ENCODE data around the gene ELOVL1. TPM values are rescaled to one million over a fixed set of nuclear protein-coding genes. Genes with fewer than 3 reads are reported as not detected.

Gene ELOVL1
- total and polyA plus RNA-seq, 2 experiments from 2014 or later: 16.7 to 23.3 TPM

GRCh38 chr1:43325381-43325780 lies 42.4 kb downstream of the ELOVL1 start (continued):
- TF ChIP-seq, protein P1, sequence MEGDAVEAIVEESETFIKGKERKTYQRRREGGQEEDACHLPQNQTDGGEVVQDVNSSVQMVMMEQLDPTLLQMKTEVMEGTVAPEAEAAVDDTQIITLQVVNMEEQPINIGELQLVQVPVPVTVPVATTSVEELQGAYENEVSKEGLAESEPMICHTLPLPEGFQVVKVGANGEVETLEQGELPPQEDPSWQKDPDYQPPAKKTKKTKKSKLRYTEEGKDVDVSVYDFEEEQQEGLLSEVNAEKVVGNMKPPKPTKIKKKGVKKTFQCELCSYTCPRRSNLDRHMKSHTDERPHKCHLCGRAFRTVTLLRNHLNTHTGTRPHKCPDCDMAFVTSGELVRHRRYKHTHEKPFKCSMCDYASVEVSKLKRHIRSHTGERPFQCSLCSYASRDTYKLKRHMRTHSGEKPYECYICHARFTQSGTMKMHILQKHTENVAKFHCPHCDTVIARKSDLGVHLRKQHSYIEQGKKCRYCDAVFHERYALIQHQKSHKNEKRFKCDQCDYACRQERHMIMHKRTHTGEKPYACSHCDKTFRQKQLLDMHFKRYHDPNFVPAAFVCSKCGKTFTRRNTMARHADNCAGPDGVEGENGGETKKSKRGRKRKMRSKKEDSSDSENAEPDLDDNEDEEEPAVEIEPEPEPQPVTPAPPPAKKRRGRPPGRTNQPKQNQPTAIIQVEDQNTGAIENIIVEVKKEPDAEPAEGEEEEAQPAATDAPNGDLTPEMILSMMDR (conservative IDR thresholded peaks at IDR 0.05; ENCODE audit: low read depth in 2 of 2): no peak
- TF ChIP-seq, protein P2, sequence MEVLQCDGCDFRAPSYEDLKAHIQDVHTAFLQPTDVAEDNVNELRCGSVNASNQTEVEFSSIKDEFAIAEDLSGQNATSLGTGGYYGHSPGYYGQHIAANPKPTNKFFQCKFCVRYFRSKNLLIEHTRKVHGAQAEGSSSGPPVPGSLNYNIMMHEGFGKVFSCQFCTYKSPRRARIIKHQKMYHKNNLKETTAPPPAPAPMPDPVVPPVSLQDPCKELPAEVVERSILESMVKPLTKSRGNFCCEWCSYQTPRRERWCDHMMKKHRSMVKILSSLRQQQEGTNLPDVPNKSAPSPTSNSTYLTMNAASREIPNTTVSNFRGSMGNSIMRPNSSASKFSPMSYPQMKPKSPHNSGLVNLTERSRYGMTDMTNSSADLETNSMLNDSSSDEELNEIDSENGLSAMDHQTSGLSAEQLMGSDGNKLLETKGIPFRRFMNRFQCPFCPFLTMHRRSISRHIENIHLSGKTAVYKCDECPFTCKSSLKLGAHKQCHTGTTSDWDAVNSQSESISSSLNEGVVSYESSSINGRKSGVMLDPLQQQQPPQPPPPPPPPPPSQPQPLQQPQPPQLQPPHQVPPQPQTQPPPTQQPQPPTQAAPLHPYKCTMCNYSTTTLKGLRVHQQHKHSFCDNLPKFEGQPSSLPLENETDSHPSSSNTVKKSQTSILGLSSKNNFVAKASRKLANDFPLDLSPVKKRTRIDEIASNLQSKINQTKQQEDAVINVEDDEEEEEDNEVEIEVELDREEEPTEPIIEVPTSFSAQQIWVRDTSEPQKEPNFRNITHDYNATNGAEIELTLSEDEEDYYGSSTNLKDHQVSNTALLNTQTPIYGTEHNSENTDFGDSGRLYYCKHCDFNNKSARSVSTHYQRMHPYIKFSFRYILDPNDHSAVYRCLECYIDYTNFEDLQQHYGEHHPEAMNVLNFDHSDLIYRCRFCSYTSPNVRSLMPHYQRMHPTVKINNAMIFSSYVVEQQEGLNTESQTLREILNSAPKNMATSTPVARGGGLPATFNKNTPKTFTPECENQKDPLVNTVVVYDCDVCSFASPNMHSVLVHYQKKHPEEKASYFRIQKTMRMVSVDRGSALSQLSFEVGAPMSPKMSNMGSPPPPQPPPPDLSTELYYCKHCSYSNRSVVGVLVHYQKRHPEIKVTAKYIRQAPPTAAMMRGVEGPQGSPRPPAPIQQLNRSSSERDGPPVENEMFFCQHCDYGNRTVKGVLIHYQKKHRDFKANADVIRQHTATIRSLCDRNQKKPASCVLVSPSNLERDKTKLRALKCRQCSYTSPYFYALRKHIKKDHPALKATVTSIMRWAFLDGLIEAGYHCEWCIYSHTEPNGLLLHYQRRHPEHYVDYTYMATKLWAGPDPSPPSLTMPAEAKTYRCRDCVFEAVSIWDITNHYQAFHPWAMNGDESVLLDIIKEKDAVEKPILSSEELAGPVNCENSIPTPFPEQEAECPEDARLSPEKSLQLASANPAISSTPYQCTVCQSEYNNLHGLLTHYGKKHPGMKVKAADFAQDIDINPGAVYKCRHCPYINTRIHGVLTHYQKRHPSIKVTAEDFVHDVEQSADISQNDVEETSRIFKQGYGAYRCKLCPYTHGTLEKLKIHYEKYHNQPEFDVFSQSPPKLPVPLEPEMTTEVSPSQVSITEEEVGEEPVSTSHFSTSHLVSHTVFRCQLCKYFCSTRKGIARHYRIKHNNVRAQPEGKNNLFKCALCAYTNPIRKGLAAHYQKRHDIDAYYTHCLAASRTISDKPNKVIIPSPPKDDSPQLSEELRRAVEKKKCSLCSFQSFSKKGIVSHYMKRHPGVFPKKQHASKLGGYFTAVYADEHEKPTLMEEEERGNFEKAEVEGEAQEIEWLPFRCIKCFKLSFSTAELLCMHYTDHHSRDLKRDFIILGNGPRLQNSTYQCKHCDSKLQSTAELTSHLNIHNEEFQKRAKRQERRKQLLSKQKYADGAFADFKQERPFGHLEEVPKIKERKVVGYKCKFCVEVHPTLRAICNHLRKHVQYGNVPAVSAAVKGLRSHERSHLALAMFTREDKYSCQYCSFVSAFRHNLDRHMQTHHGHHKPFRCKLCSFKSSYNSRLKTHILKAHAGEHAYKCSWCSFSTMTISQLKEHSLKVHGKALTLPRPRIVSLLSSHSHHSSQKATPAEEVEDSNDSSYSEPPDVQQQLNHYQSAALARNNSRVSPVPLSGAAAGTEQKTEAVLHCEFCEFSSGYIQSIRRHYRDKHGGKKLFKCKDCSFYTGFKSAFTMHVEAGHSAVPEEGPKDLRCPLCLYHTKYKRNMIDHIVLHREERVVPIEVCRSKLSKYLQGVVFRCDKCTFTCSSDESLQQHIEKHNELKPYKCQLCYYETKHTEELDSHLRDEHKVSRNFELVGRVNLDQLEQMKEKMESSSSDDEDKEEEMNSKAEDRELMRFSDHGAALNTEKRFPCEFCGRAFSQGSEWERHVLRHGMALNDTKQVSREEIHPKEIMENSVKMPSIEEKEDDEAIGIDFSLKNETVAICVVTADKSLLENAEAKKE (CRISPR knock-in tag; IDR thresholded peaks at IDR 0.05): no peak

- Histone ChIP-seq H3K27me3 (ENCODE audit: insufficient read depth) (no peaks in the 10 kb centered on the region), H3K79me2 (replicated peaks; ENCODE audit: insufficient read depth) (no peaks in the 10 kb centered on the region), H3F3A (replicated peaks; ENCODE audit: low read depth) (no peaks in the 10 kb centered on the region), H2AFZ (no peak overlapping the region), H3K4me2 (no peak overlapping the region), H3K4me1 (ENCODE audit: insufficient read depth) (no peaks in the 10 kb centered on the region; the same call in 1 of the 2 replicates), H3K4me3 (no peak overlapping the region), H4K20me1 (replicated peaks; ENCODE audit: insufficient read depth) (no peaks in the 10 kb centered on the region), H3K9me2 (ENCODE audit: insufficient read depth) (peaks cover 5% of the 10 kb centered on the region; the same call in 1 of the 2 replicates), H3K36me3 (ENCODE audit: insufficient read depth) (0 out of 2 replicates have a peak, but pooled peaks cover 3% of the 10 kb centered on the region), H3K27ac (ENCODE audit: low read depth) (no peak overlapping the region)
- H3K27ac Mint-ChIP-seq: no peak overlapping the region
- DNase-seq (ENCODE audit: low spot score): no peak
- peaks cover 12% of the 10 kb centered on the region for H3K27me3 Mint-ChIP-seq (ENCODE audit: insufficient read depth, low read depth, poor library complexity)
- ATAC-seq: no peak
- H3K4me1 Mint-ChIP-seq: peaks cover 5% of the 10 kb centered on the region; the same call in 2 of the 3 replicates
- no peak overlapping the region for H3K4me3 Mint-ChIP-seq
- peaks cover 26% of the 10 kb centered on the region for H3K9me3 Mint-ChIP-seq
- H3K36me3 Mint-ChIP-seq (ENCODE audit: low read depth): no peaks in the 10 kb centered on the region; the same call in 2 of the 3 replicates
- TF ChIP-seq, protein P2 (CRISPR knock-in tag; IDR thresholded peaks at IDR 0.05): no peak
- TF ChIP-seq EZH2 (IDR thresholded peaks at IDR 0.05; ENCODE audit: low read depth, unreplicated experiment) (no peak), EZH2phosphoT487 (IDR thresholded peaks at IDR 0.05; ENCODE audit: unreplicated experiment) (no peak)
- TF ChIP-seq, protein P1 (conservative IDR thresholded peaks at IDR 0.05; ENCODE audit: low read depth in 2 of 2): no peak
Observed at GRCh38 chr1:43324810-43325209, 43.0 kb downstream of the ELOVL1 start.

Data from GM23338 (cell line).